GM12878 (cell line): ENCODE data around the gene ANKRD13A.

ENCODE experiments used
- CBFB ChIP-seq: IDR thresholded peaks from 2 replicates; pipeline ENCODE4 v1.6.1; 2016; ENCODE audit warnings: antibody characterized with exemption, low read depth
- EP300 ChIP-seq, 2 experiments: fragments of 150-350 bp in 1 of 2; IDR thresholded peaks; 2 replicates each; pipeline ENCODE4 v1.6.1; 2011 to 2012; ENCODE audit warnings: low read depth in 2 of 2, low read length in 2 of 2, borderline replicate concordance in 1 of 2, improper control_type of control experiment in 1 of 2, inconsistent platforms in 1 of 2; ENCODE audit not compliant: control insufficient read depth in 1 of 2
- ETV6 ChIP-seq, 2 experiments: fragments of 450-650 bp in 1 of 2; IDR thresholded peaks in 1 of 2; conservative IDR thresholded peaks in 1 of 2; 2 replicates each; pipeline ENCODE4 v1.6.1; 2014; ENCODE audit warnings: antibody characterized with exemption in 1 of 2, borderline replicate concordance in 1 of 2, low read depth in 1 of 2, mild to moderate bottlenecking in 1 of 2, moderate library complexity in 1 of 2
- FOS ChIP-seq: IDR thresholded peaks from 3 replicates; pipeline ENCODE4 v1.6.1; 2011; ENCODE audit warnings: borderline replicate concordance; ENCODE audit not compliant: insufficient read length; ENCODE audit errors: extremely low read depth
- POLR2A ChIP-seq: IDR thresholded peaks from 2 replicates; pipeline ENCODE4 v1.6.1; 2011; ENCODE audit warnings: low read depth, mild to moderate bottlenecking, low read length
- RCOR1 ChIP-seq: conservative IDR thresholded peaks from 2 replicates; pipeline ENCODE4 v1.6.1; 2012; ENCODE audit warnings: low read depth, low read length, improper control_type of control experiment
- YY1 ChIP-seq: IDR thresholded peaks from 2 replicates; pipeline ENCODE4 v1.6.1; 2011; ENCODE audit warnings: low read depth, mild to moderate bottlenecking, low read length
- TF ChIP-seq, protein P1 (sequence below): IDR thresholded peaks from 2 replicates; pipeline ENCODE4 v1.6.1; 2011; ENCODE audit warnings: borderline replicate concordance, low read depth, mild to moderate bottlenecking, moderate library complexity, mixed read lengths, low read length; ENCODE audit not compliant: insufficient read depth; ENCODE audit errors: extremely low read length
- TF ChIP-seq, protein P2 (sequence below), 3 experiments: IDR thresholded peaks in 2 of 3; conservative IDR thresholded peaks in 1 of 3; 2 replicates each; pipeline ENCODE4 v1.5.1; 2011; ENCODE audit warnings: low read depth in 3 of 3, low read length in 3 of 3, mild to moderate bottlenecking in 3 of 3, control low read depth in 2 of 3, moderate library complexity in 2 of 3, inconsistent platforms in 1 of 3, mixed read lengths in 1 of 3; ENCODE audit not compliant: control insufficient read depth in 2 of 3, insufficient read depth in 1 of 3; ENCODE audit errors: extremely low read depth in 1 of 3

DNA sequence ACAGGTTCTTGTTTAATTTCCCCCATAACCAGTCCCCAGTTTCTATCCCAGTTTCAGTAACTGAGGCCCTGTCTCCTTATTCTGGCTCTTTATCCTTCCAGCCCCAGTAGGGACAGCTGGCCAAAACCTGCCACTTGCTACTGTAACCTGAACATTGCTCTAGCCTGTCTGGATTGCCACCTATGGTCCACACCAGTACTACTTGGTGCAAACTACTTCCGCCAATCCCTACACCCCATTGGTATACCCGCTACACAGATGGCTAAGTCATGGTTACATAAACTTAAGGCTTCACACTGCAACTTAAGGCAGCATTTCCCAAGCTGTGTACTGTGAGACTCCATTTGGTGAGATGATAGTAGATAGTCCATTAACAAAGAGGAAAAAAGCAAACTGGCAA is 69.4 kb downstream of the ANKRD13A start:
- TF ChIP-seq FOS = no peak
- TF ChIP-seq, protein P1, sequence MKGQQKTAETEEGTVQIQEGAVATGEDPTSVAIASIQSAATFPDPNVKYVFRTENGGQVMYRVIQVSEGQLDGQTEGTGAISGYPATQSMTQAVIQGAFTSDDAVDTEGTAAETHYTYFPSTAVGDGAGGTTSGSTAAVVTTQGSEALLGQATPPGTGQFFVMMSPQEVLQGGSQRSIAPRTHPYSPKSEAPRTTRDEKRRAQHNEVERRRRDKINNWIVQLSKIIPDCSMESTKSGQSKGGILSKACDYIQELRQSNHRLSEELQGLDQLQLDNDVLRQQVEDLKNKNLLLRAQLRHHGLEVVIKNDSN = no peak
- TF ChIP-seq, protein P2, sequence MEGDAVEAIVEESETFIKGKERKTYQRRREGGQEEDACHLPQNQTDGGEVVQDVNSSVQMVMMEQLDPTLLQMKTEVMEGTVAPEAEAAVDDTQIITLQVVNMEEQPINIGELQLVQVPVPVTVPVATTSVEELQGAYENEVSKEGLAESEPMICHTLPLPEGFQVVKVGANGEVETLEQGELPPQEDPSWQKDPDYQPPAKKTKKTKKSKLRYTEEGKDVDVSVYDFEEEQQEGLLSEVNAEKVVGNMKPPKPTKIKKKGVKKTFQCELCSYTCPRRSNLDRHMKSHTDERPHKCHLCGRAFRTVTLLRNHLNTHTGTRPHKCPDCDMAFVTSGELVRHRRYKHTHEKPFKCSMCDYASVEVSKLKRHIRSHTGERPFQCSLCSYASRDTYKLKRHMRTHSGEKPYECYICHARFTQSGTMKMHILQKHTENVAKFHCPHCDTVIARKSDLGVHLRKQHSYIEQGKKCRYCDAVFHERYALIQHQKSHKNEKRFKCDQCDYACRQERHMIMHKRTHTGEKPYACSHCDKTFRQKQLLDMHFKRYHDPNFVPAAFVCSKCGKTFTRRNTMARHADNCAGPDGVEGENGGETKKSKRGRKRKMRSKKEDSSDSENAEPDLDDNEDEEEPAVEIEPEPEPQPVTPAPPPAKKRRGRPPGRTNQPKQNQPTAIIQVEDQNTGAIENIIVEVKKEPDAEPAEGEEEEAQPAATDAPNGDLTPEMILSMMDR (IDR thresholded peaks at IDR 0.05 in 2 of 3, conservative IDR thresholded peaks at IDR 0.05 in 1 of 3; ENCODE audit: control insufficient read depth in 2 of 3, extremely low read depth in 1 of 3, insufficient read depth in 1 of 3, low read depth in 3 of 3, low read length in 3 of 3) = no peak
- no peak for TF ChIP-seq CBFB
- TF ChIP-seq ETV6 (conservative IDR thresholded peaks at IDR 0.05 in 1 of 2, IDR thresholded peaks at IDR 0.05 in 1 of 2; ENCODE audit: borderline replicate concordance in 1 of 2, low read depth in 1 of 2) = no peak
- no peak for TF ChIP-seq POLR2A
- TF ChIP-seq EP300 (IDR thresholded peaks at IDR 0.05; ENCODE audit: borderline replicate concordance in 1 of 2, control insufficient read depth in 1 of 2, low read depth in 2 of 2, low read length in 2 of 2) = no peak
- TF ChIP-seq YY1 = no peak
- TF ChIP-seq RCOR1 = no peak
